OCI-LY1 (cell line): ENCODE data around the gene HECA.
"Not testable (repeated sequence)": the region's sequence is repeated elsewhere in the genome, so short reads cannot be mapped to it uniquely, and the experiment has no call there.

Source experiments
- H2AFZ ChIP-seq: fragments of 200-600 bp; sonication (generic), shearing (Covaris generic); 2 replicates; pipeline ENCODE4 v1.6.0; 2014; ENCODE audit warnings: antibody characterized with exemption, mild to moderate bottlenecking, low read length
- H3F3A ChIP-seq: fragments of 200-600 bp; sonication (generic), shearing (Covaris generic); 2 replicates; pipeline ENCODE4 v1.6.0; 2014; ENCODE audit warnings: mild to moderate bottlenecking, antibody characterized with exemption, low read length, moderate library complexity; ENCODE audit not compliant: insufficient read depth
- H3K27ac ChIP-seq: fragments of 200-600 bp; sonication (generic); 2 replicates; pipeline ENCODE4 v1.5.1; 2014; ENCODE audit warnings: low read length, mixed run types, mild to moderate bottlenecking, low read depth; ENCODE audit not compliant: poor library complexity, severe bottlenecking
- H3K27me3 ChIP-seq: fragments of 200-600 bp; sonication (generic); 2 replicates; pipeline ENCODE4 v1.6.0; 2014; ENCODE audit warnings: antibody characterized with exemption, mild to moderate bottlenecking, low read length, moderate library complexity; ENCODE audit not compliant: insufficient read depth
- H3K36me3 ChIP-seq: fragments of 200-600 bp; sonication (generic); 2 replicates; pipeline ENCODE4 v1.6.1; 2014; ENCODE audit warnings: mild to moderate bottlenecking, antibody characterized with exemption, low read length, moderate library complexity, mixed read lengths; ENCODE audit not compliant: insufficient read depth
- H3K4me1 ChIP-seq: fragments of 200-600 bp; sonication (generic); 2 replicates; pipeline ENCODE4 v1.5.1; 2014; ENCODE audit warnings: mild to moderate bottlenecking, low read length, moderate library complexity; ENCODE audit not compliant: insufficient read depth, severe bottlenecking
- H3K4me2 ChIP-seq: fragments of 200-600 bp; sonication (generic), shearing (Covaris generic); 2 replicates; pipeline ENCODE4 v1.6.1; 2014; ENCODE audit warnings: low read length
- H3K4me3 ChIP-seq: fragments of 200-600 bp; sonication (generic); 2 replicates; pipeline ENCODE4 v1.5.1; 2014; ENCODE audit warnings: low read length, low read depth, mild to moderate bottlenecking, mixed read lengths; ENCODE audit not compliant: poor library complexity, severe bottlenecking
- H3K79me2 ChIP-seq: fragments of 200-600 bp; shearing (Covaris generic); 2 replicates; pipeline ENCODE4 v1.6.1; 2016; ENCODE audit warnings: mixed run types, low read length, mixed read lengths; ENCODE audit not compliant: insufficient read depth
- H3K9ac ChIP-seq: fragments of 200-600 bp; sonication (generic), shearing (Covaris generic); 2 replicates; pipeline ENCODE4 v1.6.1; 2014; ENCODE audit warnings: mild to moderate bottlenecking, low read length, mixed read lengths
- H3K9me2 ChIP-seq: fragments of 200-600 bp; sonication (generic), shearing (Covaris generic); 2 replicates; pipeline ENCODE4 v1.6.1; 2014; ENCODE audit warnings: low read depth, mild to moderate bottlenecking, low read length, mixed read lengths
- H3K9me3 ChIP-seq: fragments of 200-600 bp; shearing (Covaris generic); 2 replicates; pipeline ENCODE4 v1.6.1; 2014; ENCODE audit warnings: low read length, mixed read lengths
- H4K20me1 ChIP-seq: fragments of 200-600 bp; sonication (generic), shearing (Covaris generic); 2 replicates; pipeline ENCODE4 v1.6.0; 2016; ENCODE audit warnings: mild to moderate bottlenecking, low read length; ENCODE audit not compliant: insufficient read depth
- CTCF ChIP-seq: fragments of 200-600 bp; sonication (generic), shearing (Covaris generic); IDR thresholded peaks from 2 replicates; pipeline ENCODE4 v1.5.1; 2017; ENCODE audit warnings: mild to moderate bottlenecking, antibody characterized with exemption, low read length, moderate library complexity, mixed read lengths
- EZH2 ChIP-seq: fragments of 200-600 bp; sonication (generic), shearing (Covaris generic); IDR thresholded peaks from 2 replicates; pipeline ENCODE4 v1.8.0; 2017; ENCODE audit warnings: borderline replicate concordance, mixed run types, mild to moderate bottlenecking, antibody characterized with exemption, low read length, moderate library complexity, mixed read lengths

The HECA gene

GRCh38 chr6:139156551-139156950 is 21.7 kb downstream of the HECA start:
- Histone ChIP-seq H3K27ac (no peak overlapping the region), H3K79me2 (peaks cover 48% of the 10 kb centered on the region)

GRCh38 chr6:139157086-139157485 is 22.2 kb downstream of the HECA start:
- H3K9me2 ChIP-seq, H3K9ac ChIP-seq, H4K20me1 ChIP-seq: not testable (repeated sequence)

More at GRCh38 chr6:139156551-139156950, 21.7 kb downstream of the HECA start:
- Histone ChIP-seq H2AFZ (no peak overlapping the region), H3K36me3 (peaks cover 7% of the 10 kb centered on the region; the same call in 1 of the 2 replicates), H4K20me1 (no peaks in the 10 kb centered on the region), H3K4me1 (peaks cover 25% of the 10 kb centered on the region), H3K9ac (no peak overlapping the region), H3K4me3 (no peak overlapping the region), H3K4me2 (no peak overlapping the region), H3K9me2 (no peaks in the 10 kb centered on the region), H3K27me3 (no peaks in the 10 kb centered on the region), H3F3A (peaks cover 5% of the 10 kb centered on the region), H3K9me3 (no peaks in the 10 kb centered on the region)
- no peak for TF ChIP-seq EZH2

GRCh38 chr6:139159016-139159415 is 24.1 kb downstream of the HECA start:
- no peak overlapping the region for H3K27ac ChIP-seq
- H3K9ac ChIP-seq = no peak overlapping the region
- no peaks in the 10 kb centered on the region for H3K9me3 ChIP-seq
- peaks cover 31% of the 10 kb centered on the region for H3K79me2 ChIP-seq
- no peaks in the 10 kb centered on the region for H3F3A ChIP-seq
- no peaks in the 10 kb centered on the region for H4K20me1 ChIP-seq
- no peak overlapping the region for H3K4me3 ChIP-seq
- TF ChIP-seq EZH2 = no peak
- no peak for TF ChIP-seq CTCF
- peaks cover 10% of the 10 kb centered on the region; the same call in 1 of the 2 replicates for H3K36me3 ChIP-seq
- H3K27me3 ChIP-seq = no peaks in the 10 kb centered on the region
- H3K4me2 ChIP-seq = no peak overlapping the region
- no peaks in the 10 kb centered on the region for H3K9me2 ChIP-seq
- no peak overlapping the region for H2AFZ ChIP-seq
- H3K4me1 ChIP-seq = peaks cover 28% of the 10 kb centered on the region

More at GRCh38 chr6:139157086-139157485, 22.2 kb downstream of the HECA start:
- H2AFZ ChIP-seq, H3K36me3 ChIP-seq, H3F3A ChIP-seq, H3K27ac ChIP-seq, H3K27me3 ChIP-seq, H3K9me3 ChIP-seq, H3K4me2 ChIP-seq, H3K4me3 ChIP-seq: not testable (repeated sequence)
- H3K4me1 ChIP-seq = peaks cover 25% of the 10 kb centered on the region
- H3K79me2 ChIP-seq = peaks cover 43% of the 10 kb centered on the region

GRCh38 chr6:139161169-139161568 is 26.3 kb downstream of the HECA start:
- H3K9me2 ChIP-seq = no peaks in the 10 kb centered on the region
- TF ChIP-seq EZH2 (no peak), CTCF (no peak)
- peak overlapping the region; percentile 67 for H3K27ac ChIP-seq
- H3K79me2 ChIP-seq = peaks cover 13% of the 10 kb centered on the region
- H2AFZ ChIP-seq = no peak overlapping the region
- peak overlapping the region; percentile 2 for H3K4me3 ChIP-seq
- H3K4me2 ChIP-seq = peak overlapping the region; percentile 19; the same call in 1 of the 2 replicates
- H4K20me1 ChIP-seq = no peaks in the 10 kb centered on the region
- no peaks in the 10 kb centered on the region for H3F3A ChIP-seq
- peaks cover 8% of the 10 kb centered on the region for H3K36me3 ChIP-seq
- H3K9me3 ChIP-seq = no peaks in the 10 kb centered on the region
- H3K27me3 ChIP-seq = no peaks in the 10 kb centered on the region
- no peak overlapping the region; the same call in 1 of the 2 replicates for H3K9ac ChIP-seq
- peaks cover 28% of the 10 kb centered on the region for H3K4me1 ChIP-seq
